ENCODE measurements around the gene PPP2R5C. TPM values are rescaled to one million over a fixed set of nuclear protein-coding genes. Genes with fewer than 3 reads are reported as not detected.

Gene PPP2R5C
- total RNA-seq, 2 donors from 2014 or later: 146 to 153 TPM

GRCh38 chr14:101878211-101878821, 116.8 kb downstream of the PPP2R5C start:
- H3K27ac ChIP-seq: no peak overlapping the region
- H3K4me3 ChIP-seq: no peak overlapping the region
- H3K9me3 ChIP-seq: no peaks in the 10 kb centered on the region
- no peaks in the 10 kb centered on the region for H3K36me3 ChIP-seq
- no peak for DNase-seq
- intact Hi-C loops (cut with DNase I): no loop called here
- H3K4me1 ChIP-seq: peaks cover 12% of the 10 kb centered on the region
- no peak for TF ChIP-seq CTCF (IDR thresholded peaks at IDR 0.05)
- H3K27me3 ChIP-seq: no peaks in the 10 kb centered on the region
- H3K9ac ChIP-seq (ENCODE audit: low read depth in 2 of 2, low read length in 2 of 2): no peak overlapping the region

GRCh38 chr14:101878822-101879528, 117.5 kb downstream of the PPP2R5C start:
- Histone ChIP-seq H3K27ac (no peak overlapping the region), H3K4me1 (peaks cover 12% of the 10 kb centered on the region), H3K9me3 (no peaks in the 10 kb centered on the region), H3K27me3 (no peaks in the 10 kb centered on the region), H3K4me3 (no peak overlapping the region), H3K9ac (ENCODE audit: low read depth in 2 of 2, low read length in 2 of 2) (no peak overlapping the region), H3K36me3 (peaks cover 6% of the 10 kb centered on the region)
- DNase-seq: no peak
- intact Hi-C loops (cut with DNase I): no loop called here
- TF ChIP-seq CTCF (IDR thresholded peaks at IDR 0.05): no peak

GRCh38 chr14:101879529-101880336, 118.2 kb downstream of the PPP2R5C start:
- no peak overlapping the region for H3K9ac ChIP-seq (ENCODE audit: low read depth in 2 of 2, low read length in 2 of 2)
- no peak overlapping the region for H3K27ac ChIP-seq
- no peak for DNase-seq
- intact Hi-C loops (cut with DNase I): no loop called here
- no peaks in the 10 kb centered on the region for H3K9me3 ChIP-seq
- H3K4me3 ChIP-seq: no peak overlapping the region
- H3K4me1 ChIP-seq: peaks cover 12% of the 10 kb centered on the region
- TF ChIP-seq CTCF (IDR thresholded peaks at IDR 0.05): no peak
- H3K27me3 ChIP-seq: no peaks in the 10 kb centered on the region
- peaks cover 13% of the 10 kb centered on the region for H3K36me3 ChIP-seq

GRCh38 chr14:101881426-101881825, 119.9 kb downstream of the PPP2R5C start:
- DNase-seq: no peak
- Histone ChIP-seq H3K9ac (ENCODE audit: low read depth in 2 of 2, low read length in 2 of 2) (no peak overlapping the region), H3K27ac (no peak overlapping the region), H3K4me1 (peaks cover 4% of the 10 kb centered on the region), H3K27me3 (no peaks in the 10 kb centered on the region), H3K4me3 (no peak overlapping the region), H3K9me3 (no peaks in the 10 kb centered on the region), H3K36me3 (peaks cover 16% of the 10 kb centered on the region)
- no peak for TF ChIP-seq CTCF (IDR thresholded peaks at IDR 0.05)
- intact Hi-C loops (cut with DNase I): no loop called here

- Histone ChIP-seq H3K27ac (no peak overlapping the region), H3K36me3 (peaks cover 24% of the 10 kb centered on the region), H3K4me3 (no peak overlapping the region), H3K9me3 (no peaks in the 10 kb centered on the region), H3K9ac (ENCODE audit: low read depth in 2 of 2, low read length in 2 of 2) (no peak overlapping the region), H3K27me3 (no peaks in the 10 kb centered on the region), H3K4me1 (no peaks in the 10 kb centered on the region)
- intact Hi-C loops (cut with DNase I): no loop called here
- no peak for TF ChIP-seq CTCF (IDR thresholded peaks at IDR 0.05)
- DNase-seq: no peak
Measured at GRCh38 chr14:101882141-101882935, 120.8 kb downstream of the PPP2R5C start.

Data from colonic mucosa (tissue), 4 donors.